Lower leg skin (tissue), 4 donors: ENCODE measurements around the gene METTL25B. TPM values are rescaled to one million over a fixed set of nuclear protein-coding genes. Genes with fewer than 3 reads are reported as not detected.

ENCODE experiments used
- DNase-seq, 2 donors: peaks; one replicate each; pipeline ENCODE4 v3.0.0-alpha.2; 2019; ENCODE audit warnings: low spot score in 2 of 2
- H3K4me3 ChIP-seq: fragments of 200-600 bp; sonication (generic); 2 replicates; pipeline ENCODE4 v1.5.1; 2017; ENCODE audit warnings: mild to moderate bottlenecking, low read depth; ENCODE audit not compliant: poor library complexity, severe bottlenecking
- CTCF ChIP-seq, 3 donors: fragments of 450-650 bp; IDR thresholded peaks; one replicate each; pipeline ENCODE4 v1.5.1; 2016; ENCODE audit warnings: antibody characterized with exemption in 3 of 3, mild to moderate bottlenecking in 3 of 3, moderate library complexity in 2 of 3
- POLR2A ChIP-seq, 2 donors: fragments of 450-650 bp; IDR thresholded peaks; one replicate each; pipeline ENCODE4 v1.6.1; 2016 to 2017; ENCODE audit warnings: antibody characterized with exemption in 2 of 2, mild to moderate bottlenecking in 1 of 2, moderate library complexity in 1 of 2
- WGBS, 2 donors: methylation state at CpG; one replicate each; pipeline ENCODE4 v1.1.5; 2018; 5-methylcytosine and 5-hydroxymethylcytosine counted together
- intact Hi-C: fragments of 100-400 bp; cut with DNase I; formaldehyde crosslinking; loops from one replicate; pipeline ENCODE4 v1.15.0; 2023; ENCODE audit warnings: low total_unique reads
- total RNA-seq, 4 donors: library from RNA; depleted of rRNA; stranded (reverse); fragments of >200 nt; gene quantifications; one replicate each; pipeline ENCODE4 v1.1.0, GENCODE V29; 2016

METTL25B gene
- total RNA-seq, 4 donors from 2014 or later, result 20.3 to 39.0 (median 28.2) TPM

GRCh38 chr1:156775799-156776198 lies 47.5 kb downstream of the METTL25B start:
- no peak for TF ChIP-seq POLR2A (IDR thresholded peaks at IDR 0.05)
- no peak for TF ChIP-seq CTCF (IDR thresholded peaks at IDR 0.05)
- H3K4me3 ChIP-seq, result no peak overlapping the region
- peak in 1 of 2 donors; percentile 75 for DNase-seq
- WGBS, 2 donors, result 81 to 82% methylated on average over 5 of the region's 5 CpGs
- intact Hi-C loops, result no loop called here

- no peak for TF ChIP-seq CTCF (IDR thresholded peaks at IDR 0.05)
- peak in 1 of 2 donors; percentile 15 for DNase-seq
- 59 to 69% methylated on average over 4 of the region's 4 CpGs for WGBS, 2 donors
- intact Hi-C loops, result no loop called here
- no peak overlapping the region for H3K4me3 ChIP-seq
Observed at GRCh38 chr1:156776942-156777341, 48.7 kb downstream of the METTL25B start.

- TF ChIP-seq CTCF (IDR thresholded peaks at IDR 0.05) (no peak), POLR2A (IDR thresholded peaks at IDR 0.05) (no peak)
- no peak overlapping the region for H3K4me3 ChIP-seq
- intact Hi-C loops, result no loop called here
- no peak for DNase-seq
- 33 to 50% methylated on average over 1 of the region's 1 CpG for WGBS, 2 donors
Observed at GRCh38 chr1:156777573-156777972, 49.3 kb downstream of the METTL25B start.

GRCh38 chr1:156781585-156782186 lies 53.4 kb downstream of the METTL25B start:
- H3K4me3 ChIP-seq, result no peak overlapping the region
- TF ChIP-seq POLR2A (IDR thresholded peaks at IDR 0.05), result no peak
- TF ChIP-seq CTCF (IDR thresholded peaks at IDR 0.05), result no peak
- intact Hi-C loops, result no loop called here
- peak in 1 of 2 donors; percentile 26 for DNase-seq

GRCh38 chr1:156785458-156785857 lies 57.2 kb downstream of the METTL25B start:
- TF ChIP-seq POLR2A (IDR thresholded peaks at IDR 0.05), result no peak
- TF ChIP-seq CTCF (IDR thresholded peaks at IDR 0.05), result no peak
- DNase-seq, result peak in 1 of 2 donors; percentile 40
- intact Hi-C loops, result no loop called here
- no peak overlapping the region for H3K4me3 ChIP-seq
- WGBS, 2 donors, result 88 to 91% methylated on average over 6 of the region's 6 CpGs

Other genes starting within 250 kb of the METTL25B start
- gene MEF2D, start 227.7 kb upstream of the METTL25B start, total RNA-seq, result 10 to 100 TPM; 32.1 to 67.3 (median 55.6) TPM
- 1 to 10 TPM in 3 of 4 donors, under 1 TPM in 1; 0.98 to 3.0 (median 2.1) TPM for gene IQGAP3, start 155.9 kb upstream of the METTL25B start, total RNA-seq
- under 1 TPM in 1 of 4 donors, not detected in 3; 0.19 TPM for gene TTC24, start 148.7 kb upstream of the METTL25B start, total RNA-seq
- gene NAXE, start 136.7 kb upstream of the METTL25B start, total RNA-seq, result 10 to 100 TPM; 37.0 to 52.7 (median 45.8) TPM
- gene GPATCH4, start 127.0 kb upstream of the METTL25B start, total RNA-seq, result 10 to 100 TPM in 3 of 4 donors, 1 to 10 TPM in 1; 10.0 to 18.5 (median 13.9) TPM
- gene HAPLN2, start 109.1 kb upstream of the METTL25B start, total RNA-seq, result 1 to 10 TPM in 1 of 4 donors, under 1 TPM in 2, not detected in 1; 0.68 to 1.0 (median 0.80) TPM
- 10 to 100 TPM; 21.9 to 50.1 (median 26.0) TPM for gene BCAN, start 86.4 kb upstream of the METTL25B start, total RNA-seq
- 1 to 10 TPM; 2.4 to 8.9 (median 5.0) TPM for gene NES, start 51.1 kb upstream of the METTL25B start, total RNA-seq
- 100 to 1,000 TPM in 1 of 4 donors, 10 to 100 TPM in 3; 67.9 to 103 (median 96.1) TPM for gene CRABP2, start 22.9 kb upstream of the METTL25B start, total RNA-seq
- gene ISG20L2, start 297 bp downstream of the METTL25B start, total RNA-seq, result 10 to 100 TPM; 13.4 to 21.4 (median 16.7) TPM
- 10 to 100 TPM; 34.0 to 44.9 (median 41.5) TPM for gene MRPL24, start 12.6 kb downstream of the METTL25B start, total RNA-seq
- 100 to 1,000 TPM; 210 to 233 (median 222) TPM for gene HDGF, start 23.2 kb downstream of the METTL25B start, total RNA-seq
- gene PRCC, start 39.1 kb downstream of the METTL25B start, total RNA-seq, result 10 to 100 TPM; 35.4 to 45.6 (median 38.8) TPM
- gene SH2D2A, start 88.4 kb downstream of the METTL25B start, total RNA-seq, result 1 to 10 TPM in 1 of 4 donors, not detected in 3; 1.5 TPM
- gene INSRR, start 130.6 kb downstream of the METTL25B start, total RNA-seq, result not detected
- under 1 TPM in 1 of 4 donors, not detected in 3; 0.23 TPM for gene NTRK1, start 132.4 kb downstream of the METTL25B start, total RNA-seq
- 10 to 100 TPM in 1 of 4 donors, 1 to 10 TPM in 3; 2.1 to 10.2 (median 6.6) TPM for gene PEAR1, start 165.2 kb downstream of the METTL25B start, total RNA-seq
- not detected for gene LRRC71, start 192.2 kb downstream of the METTL25B start, total RNA-seq